NCI-H446 treated with DMSO at 0.1 percent for 48 hours (cell line): ENCODE measurements around the gene PTPRN2.

Source experiments
- DNase-seq: peaks from one replicate; lab custom pipeline; 2025; lab: John Stamatoyannopoulos, UW

The PTPRN2 gene

DNA sequence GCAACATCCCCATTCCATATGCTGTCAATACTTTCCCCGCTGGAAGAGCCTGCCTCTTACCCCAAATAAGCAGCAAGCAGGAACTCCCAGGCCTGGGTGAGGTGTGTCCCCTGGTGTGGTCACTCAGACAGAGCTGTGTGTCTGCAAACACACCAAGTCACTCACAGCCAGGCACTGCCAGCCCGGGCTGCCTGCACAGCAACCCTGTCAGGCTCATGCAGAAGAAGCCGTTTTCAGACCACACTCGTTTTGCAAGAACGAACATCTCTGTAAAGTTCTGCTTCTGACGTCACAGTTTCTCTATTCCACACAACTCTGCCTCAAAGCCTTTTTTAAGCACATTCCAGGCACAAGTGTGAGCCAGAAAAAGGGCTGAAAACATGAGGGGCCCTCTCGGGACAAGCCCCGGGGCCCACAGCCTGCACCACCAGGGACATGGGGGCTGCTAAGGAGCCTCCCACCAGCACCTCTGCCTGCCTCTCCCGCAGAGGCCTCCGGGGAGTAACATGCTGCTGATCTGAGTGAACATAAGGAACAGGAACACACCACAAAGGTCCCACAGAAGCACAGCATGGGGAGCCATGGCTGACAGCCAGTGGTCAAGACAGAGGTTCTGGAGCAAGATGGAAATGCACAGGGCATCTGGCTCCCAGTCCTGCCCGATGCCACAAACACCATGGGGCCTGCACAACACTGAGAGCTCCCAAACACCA is 11.4 kb downstream of the PTPRN2 start:
- no peak for DNase-seq

DNA sequence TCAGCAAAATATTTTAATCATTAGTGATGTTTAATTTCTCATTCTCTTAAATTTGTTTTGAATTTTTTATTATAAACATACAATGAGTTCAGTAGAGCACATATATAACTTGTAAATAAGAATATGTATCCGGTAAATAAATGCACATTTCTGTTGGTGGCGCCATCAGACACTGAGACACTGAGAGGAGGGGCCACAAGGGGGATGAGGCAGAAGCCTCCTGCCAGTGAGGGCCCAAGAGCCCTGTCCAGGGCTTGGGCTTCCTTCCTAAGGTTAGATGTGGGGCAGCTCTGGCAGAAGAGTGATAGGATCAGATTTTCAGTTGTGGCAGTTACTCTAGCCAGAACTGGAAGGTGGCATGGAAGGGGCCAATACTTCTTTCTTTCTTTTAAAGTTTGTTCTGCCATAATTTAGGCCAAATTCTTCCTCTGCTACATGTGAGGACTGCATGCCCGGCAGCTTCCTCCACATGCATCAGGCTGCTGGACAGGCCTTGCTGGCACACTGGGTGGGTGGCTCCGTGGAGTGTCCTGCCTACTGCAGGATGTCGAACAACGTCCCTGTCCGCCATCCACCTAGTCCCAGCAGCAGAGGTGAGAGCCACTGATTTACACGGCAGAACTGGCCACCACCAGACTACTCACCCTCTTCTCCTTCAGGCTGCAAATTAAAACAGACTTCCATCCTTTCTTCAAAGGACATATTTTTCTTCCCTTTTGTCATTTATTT is 13.2 kb downstream of the PTPRN2 start:
- DNase-seq, result no peak

DNA sequence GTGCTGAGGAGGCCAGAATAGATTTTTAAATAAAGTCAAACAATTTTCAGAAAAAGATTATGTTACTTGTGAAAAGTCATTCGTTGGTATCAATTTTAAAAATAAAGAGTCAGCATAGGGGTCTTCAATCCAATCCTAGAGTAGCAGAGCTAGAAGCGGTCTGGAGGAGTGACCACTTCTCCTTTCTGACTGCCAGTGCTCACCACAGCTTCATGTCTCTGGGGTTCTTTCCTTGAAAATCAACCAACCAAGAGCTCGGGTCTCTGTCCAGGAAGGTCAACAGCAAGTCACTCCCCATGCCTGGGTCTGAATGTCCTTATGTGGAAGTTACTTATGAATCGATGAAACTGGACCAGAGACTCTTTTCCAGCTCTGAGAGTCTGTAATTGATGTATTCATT is 14.3 kb downstream of the PTPRN2 start:
- DNase-seq, result no peak

DNA sequence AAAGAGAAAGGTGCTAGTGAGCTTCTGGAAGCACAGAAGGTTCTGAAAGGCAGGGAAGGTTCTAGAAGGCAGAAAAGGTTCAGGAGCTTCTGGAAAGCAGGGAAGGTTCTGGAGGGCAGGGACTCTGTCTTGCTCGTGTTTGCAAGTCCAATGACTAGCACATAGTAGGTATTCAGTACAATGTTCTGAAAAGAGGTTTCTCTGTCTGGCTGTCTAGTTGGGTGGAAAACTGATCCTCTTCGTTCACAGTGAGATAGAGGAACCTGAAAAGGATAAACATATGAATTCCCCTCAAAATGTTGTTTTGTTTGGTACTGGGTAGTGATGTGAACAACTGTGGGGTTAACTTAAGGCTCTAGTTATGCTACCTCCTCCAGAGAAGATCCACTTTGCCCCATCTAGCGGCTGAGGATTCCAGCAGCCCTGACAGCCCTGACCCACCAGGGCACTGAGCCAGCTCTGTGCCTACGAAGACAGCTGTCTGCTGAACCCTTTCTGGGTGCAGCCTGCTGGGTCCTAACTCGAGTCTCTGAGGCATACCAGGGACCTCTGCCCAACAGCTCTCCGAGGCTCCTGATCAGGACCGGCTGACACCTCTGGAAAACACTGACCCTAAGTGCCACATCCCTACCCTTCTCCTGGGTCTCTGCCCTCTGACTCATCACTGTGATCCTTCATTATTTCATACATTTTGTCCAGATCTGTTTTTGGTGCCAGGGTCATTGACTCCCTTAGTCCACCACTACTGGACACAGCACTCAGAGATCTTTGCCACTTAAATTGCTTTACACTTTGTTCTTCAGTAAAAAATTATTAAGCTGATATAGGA is 15.4 kb downstream of the PTPRN2 start:
- no peak for DNase-seq

DNA sequence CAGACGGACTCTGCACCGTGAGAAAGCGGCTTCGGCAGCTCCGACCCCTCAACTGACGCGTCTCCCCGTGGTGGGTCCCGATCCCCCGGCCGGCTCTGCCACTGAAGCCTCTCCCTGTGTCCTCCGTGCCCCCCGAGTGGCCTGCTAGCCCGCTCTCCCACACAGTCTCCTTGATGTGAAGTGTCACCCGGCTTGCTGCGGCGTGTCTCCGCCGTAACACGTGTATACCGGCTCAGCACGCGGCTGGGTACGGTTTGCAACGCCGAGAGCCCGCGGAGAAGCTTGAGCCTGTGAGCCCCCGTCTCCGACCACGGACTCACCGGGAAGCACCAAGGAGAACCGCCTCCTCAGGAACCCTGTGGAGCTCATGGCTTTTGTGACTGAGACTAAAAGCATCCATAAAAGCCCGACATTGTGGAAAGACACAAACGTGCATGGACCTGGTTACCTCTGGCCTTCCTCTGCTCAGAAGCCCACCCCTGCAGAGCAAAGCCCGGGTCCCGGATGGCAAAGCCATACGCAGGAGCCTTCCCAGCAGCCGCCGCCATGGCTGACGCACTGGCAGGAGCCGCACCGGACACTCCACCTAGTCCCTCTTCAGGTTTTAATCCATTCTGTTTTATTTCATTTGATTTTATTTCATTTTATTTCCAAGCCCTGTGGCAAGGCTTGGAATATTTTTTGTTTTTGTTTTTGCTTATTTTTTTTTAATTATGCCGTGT is 17.0 kb downstream of the PTPRN2 start:
- no peak for DNase-seq

DNA sequence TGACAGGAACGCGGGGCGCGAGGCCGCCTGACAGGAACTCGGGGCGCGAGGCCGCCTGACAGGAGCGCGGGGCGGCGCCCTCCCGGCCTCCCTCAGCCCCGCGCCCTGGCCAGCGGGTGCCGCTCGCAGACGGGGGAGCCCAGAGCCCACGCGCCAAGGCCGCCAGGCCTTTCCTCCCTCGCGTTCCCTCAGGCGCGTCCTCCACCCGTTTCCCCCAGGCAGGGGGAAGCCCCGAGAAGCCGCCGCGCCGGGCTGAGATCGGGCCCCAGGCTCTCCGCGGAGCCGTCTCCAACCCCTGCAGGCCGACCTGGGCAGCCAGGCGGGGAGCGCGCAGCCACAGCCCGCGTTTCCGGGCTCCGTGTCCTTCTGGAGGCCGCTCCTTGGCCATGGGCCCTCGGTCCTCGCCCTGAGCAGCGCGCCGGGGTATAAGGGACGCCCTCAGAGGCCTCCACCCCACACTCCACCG is 17.7 kb downstream of the PTPRN2 start:
- no peak for DNase-seq

DNA sequence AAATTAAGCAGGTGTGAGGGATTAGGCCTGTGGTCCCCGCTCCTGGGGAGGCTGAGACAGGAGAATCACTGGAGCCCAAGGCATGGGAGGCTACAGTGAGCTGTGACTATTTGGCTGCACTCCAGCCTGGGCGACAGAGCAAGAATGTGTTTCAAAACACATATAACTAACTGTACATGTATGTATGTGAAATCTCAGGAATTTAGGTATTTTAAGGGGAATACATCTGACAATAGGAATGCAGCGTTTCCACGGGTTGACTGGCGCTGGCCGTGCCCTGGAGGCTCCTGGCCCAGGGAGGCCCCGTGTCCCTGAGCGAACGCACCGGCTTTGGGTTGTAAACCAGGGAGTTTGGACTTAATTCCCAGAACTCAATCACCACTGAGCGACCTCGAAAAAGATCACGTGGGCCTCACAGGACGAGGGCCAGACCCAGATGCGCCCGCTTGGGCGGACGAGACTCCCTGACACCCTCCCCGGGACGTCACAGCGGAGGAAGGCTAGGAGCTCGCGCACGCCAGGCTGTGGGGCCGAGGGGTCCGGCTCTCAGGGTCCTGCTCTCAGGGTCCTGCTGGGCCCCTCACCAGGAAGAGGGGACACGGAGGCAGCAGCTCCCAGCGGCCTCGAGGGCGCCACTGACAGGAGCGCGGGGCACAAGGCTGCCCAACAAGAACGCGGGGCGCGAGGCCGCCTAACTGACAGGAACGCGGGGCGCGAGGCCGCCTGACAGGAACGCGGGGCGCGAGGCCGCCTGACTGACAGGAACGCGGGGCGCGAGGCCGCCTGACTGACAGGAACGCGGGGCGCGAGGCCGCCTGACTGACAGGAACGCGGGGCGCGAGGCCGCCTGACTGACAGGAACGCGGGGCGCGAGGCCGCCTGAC is 18.4 kb downstream of the PTPRN2 start:
- DNase-seq, result no peak

DNA sequence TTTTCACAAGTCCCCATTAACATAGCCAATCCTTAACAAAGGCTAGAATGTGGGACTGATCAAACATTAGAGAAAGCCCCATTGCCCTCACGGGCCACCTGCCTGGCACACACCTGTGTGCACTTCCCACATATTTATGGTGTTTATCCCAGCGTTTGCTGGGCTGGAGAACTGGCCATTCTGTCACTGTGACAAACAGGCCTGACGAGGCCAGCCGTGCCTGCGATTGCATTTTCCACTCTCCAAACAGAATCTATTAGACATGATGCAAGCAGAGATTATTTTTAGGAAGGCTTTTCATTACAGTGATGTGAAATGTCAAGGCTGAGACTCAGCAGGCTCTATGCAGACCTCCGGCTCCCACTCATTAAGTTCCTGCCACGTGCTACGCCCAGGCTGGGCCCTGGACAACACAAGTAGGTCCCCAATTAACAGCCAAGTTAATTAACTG is 20.4 kb downstream of the PTPRN2 start:
- no peak for DNase-seq

DNA sequence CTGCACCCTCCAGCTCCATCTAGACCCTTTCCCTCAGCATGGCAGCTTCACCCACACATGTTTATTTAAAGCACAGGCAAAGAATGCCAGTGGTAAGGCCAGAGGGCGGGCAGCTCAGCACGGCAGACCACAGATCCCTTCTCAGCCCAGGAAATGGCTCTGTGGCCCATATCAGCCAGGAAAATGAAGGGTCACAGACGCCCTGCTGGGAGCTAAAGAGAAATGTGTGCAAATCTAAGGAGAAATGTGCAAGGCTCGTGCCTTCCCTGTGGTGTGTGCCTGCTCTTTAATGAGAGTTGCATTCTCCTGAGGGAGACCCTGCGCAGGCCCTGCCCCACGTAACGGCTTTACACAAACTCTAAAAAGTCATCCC is 23.0 kb downstream of the PTPRN2 start:
- no peak for DNase-seq

DNA sequence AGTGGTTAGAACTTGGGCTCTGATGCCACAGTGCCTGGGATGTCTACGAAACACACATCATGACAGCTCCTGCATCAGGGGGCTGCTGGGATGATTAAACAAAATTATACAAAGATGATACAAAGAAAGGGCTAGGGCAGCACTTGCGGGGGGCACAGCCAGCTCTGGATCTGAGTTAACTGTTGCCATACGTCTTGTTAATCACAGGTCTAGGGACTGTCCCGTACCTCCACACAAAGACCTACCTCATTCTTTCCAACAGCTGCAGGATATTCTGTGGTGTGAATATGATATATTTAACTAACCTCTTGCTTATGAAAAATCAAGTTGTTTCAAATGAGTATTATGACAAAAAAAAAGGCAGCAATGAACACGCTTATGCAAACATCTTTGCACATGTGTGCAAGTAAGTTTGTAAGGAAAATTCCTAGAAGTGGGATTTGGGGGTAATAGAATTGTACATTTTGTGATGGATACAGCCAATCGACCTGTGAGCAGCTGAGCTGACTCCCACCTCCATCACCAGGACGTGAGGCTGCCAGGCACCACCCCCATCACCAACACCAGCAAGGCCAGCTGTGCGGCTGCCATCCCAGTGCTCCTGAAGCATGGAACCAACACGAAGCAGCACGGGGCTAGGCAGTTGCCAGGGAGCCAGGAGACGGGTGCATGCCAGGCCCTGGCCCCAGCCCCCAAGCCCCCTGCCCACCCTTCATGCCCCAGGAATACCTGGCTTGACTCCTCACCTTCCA is 23.5 kb downstream of the PTPRN2 start:
- no peak for DNase-seq

DNA sequence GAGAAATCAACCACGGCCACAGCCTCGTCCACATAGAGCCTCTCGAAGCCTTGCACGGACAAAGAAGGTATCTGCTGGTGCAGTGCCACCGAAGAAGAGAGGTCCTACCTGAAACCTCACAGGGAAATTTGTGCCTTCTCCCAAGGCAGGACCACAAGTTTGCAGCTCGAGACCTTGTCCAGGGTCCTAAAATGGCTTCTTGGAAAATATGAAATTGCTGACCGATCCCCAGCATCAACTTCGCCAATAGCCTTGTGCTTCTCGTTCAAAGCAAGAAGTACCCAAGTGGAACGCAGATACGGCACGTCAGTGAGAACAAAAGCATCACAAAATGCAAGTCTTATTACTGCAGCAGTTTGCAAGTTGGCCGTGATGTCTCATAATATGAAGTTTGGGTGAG is 24.6 kb downstream of the PTPRN2 start:
- DNase-seq, result no peak

DNA sequence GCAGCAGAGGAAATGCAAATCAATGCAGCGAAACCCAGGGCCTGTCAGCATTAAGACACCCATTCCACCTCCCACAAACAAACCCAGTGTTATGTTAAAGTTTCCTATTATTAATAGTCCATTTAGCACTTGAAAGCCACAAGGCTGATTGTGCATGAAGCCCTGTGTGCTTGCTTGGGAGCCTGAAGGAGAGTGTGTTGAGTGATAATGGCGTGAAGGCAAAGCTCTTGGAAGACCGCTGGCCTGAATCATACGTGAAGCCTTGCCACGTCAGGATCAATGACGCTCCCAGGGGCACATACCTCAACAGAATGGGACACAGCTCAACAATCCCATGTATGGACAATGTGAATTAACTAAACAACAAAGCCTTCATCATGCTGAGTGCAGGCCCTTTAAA is 25.1 kb downstream of the PTPRN2 start:
- DNase-seq, result no peak

DNA sequence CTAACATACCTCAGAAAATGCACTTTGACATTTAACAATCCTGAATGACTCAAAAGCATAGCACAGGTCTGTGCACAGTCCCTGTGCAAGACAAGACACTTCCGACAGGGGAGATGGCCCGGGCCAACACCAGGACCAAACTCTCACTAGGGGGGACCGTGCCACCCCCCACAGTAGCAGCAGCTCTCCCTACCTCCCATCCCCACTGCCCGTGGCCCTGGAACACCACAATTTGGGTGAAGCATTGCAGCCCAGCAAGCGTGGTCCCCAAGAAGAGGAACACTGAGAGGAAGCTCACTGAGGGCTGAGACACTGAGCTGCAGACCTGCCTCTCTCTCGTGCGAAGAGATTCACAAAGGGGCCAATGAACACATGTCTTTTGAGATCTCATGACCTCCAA is 26.0 kb downstream of the PTPRN2 start:
- DNase-seq, result no peak

DNA sequence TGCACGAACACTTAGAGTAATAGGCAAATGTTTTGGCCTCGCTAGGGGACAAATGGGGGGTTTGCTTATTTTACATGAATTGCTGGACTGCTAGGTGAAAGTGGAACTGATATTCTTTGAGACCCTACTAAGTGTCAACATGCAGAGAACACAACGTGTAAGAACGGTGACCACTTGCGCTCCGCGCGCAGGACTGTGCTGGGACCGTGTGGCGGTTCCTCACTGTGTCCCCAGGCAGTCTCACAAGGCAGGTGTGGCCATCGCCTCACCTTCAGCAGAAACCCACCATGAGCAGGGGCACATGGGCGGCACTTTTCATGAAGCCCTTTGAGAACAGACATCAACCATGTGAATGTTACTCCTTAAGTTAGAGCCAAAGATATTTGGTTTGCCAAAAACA is 27.2 kb downstream of the PTPRN2 start:
- DNase-seq, result no peak

DNA sequence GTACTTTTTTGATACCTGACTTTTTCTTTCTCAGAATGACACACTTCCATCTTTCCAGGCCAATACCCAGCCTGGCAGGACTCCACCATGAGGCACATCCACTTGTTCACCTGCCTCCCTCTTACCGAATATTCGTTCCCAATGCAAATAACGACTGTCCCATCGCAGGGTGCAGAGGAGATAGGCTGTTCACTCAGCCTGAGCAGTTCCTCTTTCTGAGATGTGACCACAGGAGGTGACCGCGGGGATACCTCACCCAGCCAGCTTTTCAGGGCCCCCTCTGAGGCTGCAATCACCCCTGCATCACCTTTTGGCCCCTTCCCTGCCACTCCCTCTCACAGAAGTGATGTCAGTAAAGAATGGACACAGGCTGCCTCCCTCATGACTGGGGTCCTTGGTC is 28.3 kb downstream of the PTPRN2 start:
- DNase-seq, result no peak

DNA sequence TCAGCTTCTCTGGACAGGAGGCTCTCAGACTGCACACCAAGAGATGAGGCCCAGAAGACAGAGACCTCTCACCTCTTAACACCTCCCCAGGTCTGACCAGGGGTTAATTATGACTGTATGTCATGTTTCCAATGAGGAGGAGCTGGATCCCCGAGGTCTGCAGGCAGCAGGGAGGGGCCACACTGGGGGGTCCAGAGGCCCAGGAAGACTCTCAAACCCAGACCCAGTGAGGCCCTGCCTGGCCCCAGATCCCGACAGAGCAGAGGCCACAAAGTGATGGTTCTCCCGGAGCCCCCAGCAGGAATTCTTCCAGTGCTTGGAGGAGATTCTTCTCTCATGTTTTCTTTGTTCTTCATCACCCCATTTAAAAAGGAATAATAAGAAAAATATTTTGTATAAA is 28.8 kb downstream of the PTPRN2 start:
- no peak for DNase-seq

DNA sequence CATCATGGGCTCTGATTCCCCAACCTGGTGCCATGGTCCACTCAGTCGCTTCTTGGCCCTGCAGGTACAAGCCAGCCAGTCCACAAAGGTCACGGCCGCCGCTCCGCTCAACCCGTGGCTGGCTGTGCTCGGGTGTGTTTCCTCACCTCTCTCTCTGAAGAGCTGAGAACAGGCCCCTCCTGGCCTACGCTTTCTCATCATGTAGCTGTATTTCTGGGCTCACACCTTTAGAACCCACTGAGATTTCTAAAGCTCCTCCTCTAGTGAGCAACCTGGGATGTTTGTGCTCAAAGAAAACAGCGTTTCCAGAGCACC is 30.2 kb downstream of the PTPRN2 start:
- no peak for DNase-seq

DNA sequence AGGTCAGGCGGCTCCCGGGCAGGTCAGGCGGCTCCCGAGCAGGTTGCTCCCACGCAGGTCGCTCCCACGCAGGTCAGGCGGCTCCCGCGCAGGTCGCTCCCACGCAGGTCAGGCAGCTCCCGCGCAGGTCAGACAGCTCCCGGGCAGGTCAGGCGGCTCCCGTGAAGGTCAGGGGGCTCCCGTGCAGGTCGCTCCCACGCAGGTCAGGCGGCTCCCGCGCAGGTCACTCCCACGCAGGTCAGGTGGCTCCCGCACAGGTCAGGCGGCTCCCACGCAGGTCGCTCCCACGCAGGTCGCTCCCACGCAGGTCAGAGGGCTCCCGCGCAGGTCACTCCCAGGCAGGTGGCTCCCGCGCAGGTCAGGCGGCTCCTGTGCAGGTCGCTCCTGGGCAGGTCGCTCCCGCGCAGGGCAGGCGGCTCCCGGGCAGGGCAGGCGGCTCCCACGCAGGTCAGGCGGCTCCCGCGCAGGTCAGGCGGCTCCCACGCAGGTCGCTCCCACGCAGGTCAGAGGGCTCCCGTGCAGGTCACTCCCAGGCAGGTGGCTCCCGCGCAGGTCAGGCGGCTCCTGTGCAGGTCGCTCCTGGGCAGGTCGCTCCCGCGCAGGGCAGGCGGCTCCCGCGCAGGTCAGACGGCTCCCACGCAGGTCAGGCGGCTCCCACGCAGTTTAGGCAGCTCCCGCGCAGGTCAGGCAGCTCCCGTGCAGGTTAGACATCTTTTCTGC is 30.7 kb downstream of the PTPRN2 start:
- no peak for DNase-seq

DNA sequence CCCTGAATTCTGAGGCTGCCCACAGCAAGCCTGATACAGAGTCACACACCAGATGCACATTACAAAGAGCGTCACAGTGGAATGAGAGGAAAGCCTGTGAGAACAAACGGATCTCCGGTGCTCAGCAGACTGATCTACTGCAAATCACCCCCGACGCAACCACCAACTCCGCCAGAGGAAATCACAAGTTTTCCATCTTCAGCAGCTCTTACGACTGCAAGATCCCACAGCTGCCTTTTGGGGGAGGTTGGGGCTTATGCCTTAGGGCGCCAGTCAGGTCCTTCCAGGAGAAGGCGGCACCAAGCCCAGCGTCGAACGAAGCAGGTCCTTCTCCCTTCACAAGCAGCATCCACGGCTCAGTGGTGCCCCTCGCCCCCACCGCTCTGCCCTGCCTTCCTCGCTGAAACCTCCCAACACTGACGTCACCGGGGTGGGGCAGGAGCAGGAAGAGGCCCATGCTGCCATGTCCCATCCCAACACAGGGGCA is 32.5 kb downstream of the PTPRN2 start:
- no peak for DNase-seq
